ENCODE measurements around the gene INAVA.

INAVA gene, protein sequence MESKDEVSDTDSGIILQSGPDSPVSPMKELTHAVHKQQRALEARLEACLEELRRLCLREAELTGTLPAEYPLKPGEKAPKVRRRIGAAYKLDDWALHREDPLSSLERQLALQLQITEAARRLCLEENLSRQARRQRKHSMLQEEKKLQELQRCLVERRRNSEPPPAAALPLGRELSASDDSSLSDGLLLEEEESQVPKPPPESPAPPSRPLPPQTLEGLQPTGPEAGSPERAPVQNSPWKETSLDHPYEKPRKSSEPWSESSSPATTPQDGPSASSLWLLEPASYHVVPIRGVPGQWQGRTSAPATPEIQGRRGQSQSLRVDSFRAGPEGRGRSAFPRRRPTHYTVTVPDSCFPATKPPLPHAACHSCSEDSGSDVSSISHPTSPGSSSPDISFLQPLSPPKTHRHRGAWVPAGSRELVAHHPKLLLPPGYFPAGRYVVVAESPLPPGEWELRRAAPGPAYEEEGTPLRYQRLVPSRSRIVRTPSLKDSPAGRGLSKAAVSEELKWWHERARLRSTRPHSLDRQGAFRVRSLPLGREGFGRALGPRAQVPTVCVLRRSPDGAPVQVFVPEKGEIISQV

GRCh38 chr1:200894712-200895442 lies at the start of gene INAVA:
INAVA (plus strand) TSS chr1:200894900; CDS start chr1:200898401, 3,501 bp downstream.
- no peak within 1 kb of the TSS for H3K4me3 ChIP-seq (ENCODE audit: low read depth, low read length)
- TF ChIP-seq, protein P1, sequence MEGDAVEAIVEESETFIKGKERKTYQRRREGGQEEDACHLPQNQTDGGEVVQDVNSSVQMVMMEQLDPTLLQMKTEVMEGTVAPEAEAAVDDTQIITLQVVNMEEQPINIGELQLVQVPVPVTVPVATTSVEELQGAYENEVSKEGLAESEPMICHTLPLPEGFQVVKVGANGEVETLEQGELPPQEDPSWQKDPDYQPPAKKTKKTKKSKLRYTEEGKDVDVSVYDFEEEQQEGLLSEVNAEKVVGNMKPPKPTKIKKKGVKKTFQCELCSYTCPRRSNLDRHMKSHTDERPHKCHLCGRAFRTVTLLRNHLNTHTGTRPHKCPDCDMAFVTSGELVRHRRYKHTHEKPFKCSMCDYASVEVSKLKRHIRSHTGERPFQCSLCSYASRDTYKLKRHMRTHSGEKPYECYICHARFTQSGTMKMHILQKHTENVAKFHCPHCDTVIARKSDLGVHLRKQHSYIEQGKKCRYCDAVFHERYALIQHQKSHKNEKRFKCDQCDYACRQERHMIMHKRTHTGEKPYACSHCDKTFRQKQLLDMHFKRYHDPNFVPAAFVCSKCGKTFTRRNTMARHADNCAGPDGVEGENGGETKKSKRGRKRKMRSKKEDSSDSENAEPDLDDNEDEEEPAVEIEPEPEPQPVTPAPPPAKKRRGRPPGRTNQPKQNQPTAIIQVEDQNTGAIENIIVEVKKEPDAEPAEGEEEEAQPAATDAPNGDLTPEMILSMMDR (IDR thresholded peaks at IDR 0.05; ENCODE audit: low read depth, low read length), result no peak

GRCh38 chr1:200845360-200845759 lies 49.3 kb upstream of the INAVA start:
- TF ChIP-seq, protein P1 (IDR thresholded peaks at IDR 0.05; ENCODE audit: low read depth, low read length), result no peak
- no peak overlapping the region for H3K4me3 ChIP-seq (ENCODE audit: low read depth, low read length)

- no peak overlapping the region for H3K4me3 ChIP-seq (ENCODE audit: low read depth, low read length)
- TF ChIP-seq, protein P1 (IDR thresholded peaks at IDR 0.05; ENCODE audit: low read depth, low read length), result no peak
Observed at GRCh38 chr1:200846398-200846797, 48.3 kb upstream of the INAVA start.

GRCh38 chr1:200849430-200849829 lies 45.3 kb upstream of the INAVA start:
- H3K4me3 ChIP-seq (ENCODE audit: low read depth, low read length), result no peak overlapping the region
- TF ChIP-seq, protein P1 (IDR thresholded peaks at IDR 0.05; ENCODE audit: low read depth, low read length), result no peak

GRCh38 chr1:200850554-200850953 lies 44.1 kb upstream of the INAVA start:
- H3K4me3 ChIP-seq (ENCODE audit: low read depth, low read length), result no peak overlapping the region
- TF ChIP-seq, protein P1 (IDR thresholded peaks at IDR 0.05; ENCODE audit: low read depth, low read length), result no peak

DNA sequence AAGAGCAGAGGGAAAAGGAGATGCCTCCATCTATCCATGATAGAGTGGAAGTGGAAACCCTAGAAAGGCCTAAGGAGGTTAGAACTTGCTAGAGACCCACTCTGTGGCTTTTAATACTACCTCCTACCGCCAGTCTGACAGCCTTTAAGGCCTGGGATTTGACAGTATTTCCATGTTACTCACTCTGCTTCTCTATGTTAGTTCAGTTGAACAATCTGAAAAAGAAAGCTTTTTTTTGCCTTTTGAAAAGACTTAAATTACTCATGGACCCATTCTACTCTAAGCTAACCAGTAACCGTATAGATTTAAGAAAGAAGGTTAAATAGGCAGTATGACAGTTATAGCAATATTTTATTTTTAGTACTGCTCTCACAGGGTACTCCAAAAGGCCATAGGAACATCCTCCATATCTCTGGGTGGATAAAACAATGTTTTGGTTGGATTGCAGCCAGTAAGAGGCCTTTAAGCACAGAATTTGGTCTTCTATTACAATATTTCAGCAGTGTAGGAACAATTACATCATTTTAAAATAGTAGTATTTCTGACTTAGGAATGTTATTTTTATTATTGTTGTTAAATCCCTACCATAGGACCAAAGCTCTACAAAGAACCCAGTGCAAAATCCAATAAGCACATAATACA lies 37.9 kb upstream of the INAVA start:
- TF ChIP-seq, protein P1 (IDR thresholded peaks at IDR 0.05; ENCODE audit: low read depth, low read length), result no peak
- no peak overlapping the region for H3K4me3 ChIP-seq (ENCODE audit: low read depth, low read length)
